Measurements from ENCODE around the gene DPP6.
"Not testable (repeated sequence)": the region's sequence is repeated elsewhere in the genome, so short reads cannot be mapped to it uniquely, and the experiment has no call there.

The DPP6 gene

GRCh38 chr7:154623399-154623798 is 571.2 kb downstream of the DPP6 start:
- DNase-seq: no peak

- no peak for DNase-seq
Observed at GRCh38 chr7:154627646-154628290, 575.6 kb downstream of the DPP6 start.

GRCh38 chr7:154628556-154628955 is 576.4 kb downstream of the DPP6 start:
- no peak for DNase-seq

- no peak for DNase-seq
Observed at GRCh38 chr7:154631162-154631561, 579.0 kb downstream of the DPP6 start.

- no peak for DNase-seq
Observed at GRCh38 chr7:154633641-154634040, 581.4 kb downstream of the DPP6 start.

- DNase-seq: no peak
Observed at GRCh38 chr7:154638286-154638685, 586.1 kb downstream of the DPP6 start.

- DNase-seq: no peak
Observed at GRCh38 chr7:154640266-154640865, 588.2 kb downstream of the DPP6 start.

GRCh38 chr7:154640917-154641316 is 588.7 kb downstream of the DPP6 start:
- no peak for DNase-seq

- no peak for DNase-seq
Observed at GRCh38 chr7:154644366-154644765, 592.2 kb downstream of the DPP6 start.

- no peak for DNase-seq
Observed at GRCh38 chr7:154646126-154647013, 594.2 kb downstream of the DPP6 start.

GRCh38 chr7:154647625-154648024 is 595.4 kb downstream of the DPP6 start:
- no peak for DNase-seq

GRCh38 chr7:154649015-154649414 is 596.8 kb downstream of the DPP6 start:
- DNase-seq: no peak

GRCh38 chr7:154649434-154649833 is 597.2 kb downstream of the DPP6 start:
- DNase-seq: no peak

GRCh38 chr7:154650275-154650674 is 598.1 kb downstream of the DPP6 start:
- no peak for DNase-seq

- no peak for DNase-seq
Observed at GRCh38 chr7:154651501-154651900, 599.3 kb downstream of the DPP6 start.

- DNase-seq: no peak
Observed at GRCh38 chr7:154652564-154652963, 600.4 kb downstream of the DPP6 start.

- DNase-seq: no peak
Observed at GRCh38 chr7:154653281-154653680, 601.1 kb downstream of the DPP6 start.

GRCh38 chr7:154656618-154657017 is 604.4 kb downstream of the DPP6 start:
- DNase-seq: no peak

GRCh38 chr7:154666768-154667167 is 614.6 kb downstream of the DPP6 start:
- no peak for DNase-seq

GRCh38 chr7:154672659-154673415 is 620.6 kb downstream of the DPP6 start:
- DNase-seq: no peak

GRCh38 chr7:154674191-154674590 is 622.0 kb downstream of the DPP6 start:
- no peak for DNase-seq

GRCh38 chr7:154675560-154675959 is 623.4 kb downstream of the DPP6 start:
- no peak for DNase-seq

GRCh38 chr7:154676033-154676421 is 623.8 kb downstream of the DPP6 start:
- not testable (repeated sequence) for DNase-seq

Data from fibroblast of skin of back (primary cell).